Measurements from ENCODE around the gene GINS3. TPM values are rescaled to one million over a fixed set of nuclear protein-coding genes. Genes with fewer than 3 reads are reported as not detected.
A peak's percentile ranks its signal among the peaks of the same experiment; 100 is the strongest.

The GINS3 gene
- total RNA-seq, 4 donors from 2014 or later: 2.6 to 9.6 (median 6.8) TPM

DNA sequence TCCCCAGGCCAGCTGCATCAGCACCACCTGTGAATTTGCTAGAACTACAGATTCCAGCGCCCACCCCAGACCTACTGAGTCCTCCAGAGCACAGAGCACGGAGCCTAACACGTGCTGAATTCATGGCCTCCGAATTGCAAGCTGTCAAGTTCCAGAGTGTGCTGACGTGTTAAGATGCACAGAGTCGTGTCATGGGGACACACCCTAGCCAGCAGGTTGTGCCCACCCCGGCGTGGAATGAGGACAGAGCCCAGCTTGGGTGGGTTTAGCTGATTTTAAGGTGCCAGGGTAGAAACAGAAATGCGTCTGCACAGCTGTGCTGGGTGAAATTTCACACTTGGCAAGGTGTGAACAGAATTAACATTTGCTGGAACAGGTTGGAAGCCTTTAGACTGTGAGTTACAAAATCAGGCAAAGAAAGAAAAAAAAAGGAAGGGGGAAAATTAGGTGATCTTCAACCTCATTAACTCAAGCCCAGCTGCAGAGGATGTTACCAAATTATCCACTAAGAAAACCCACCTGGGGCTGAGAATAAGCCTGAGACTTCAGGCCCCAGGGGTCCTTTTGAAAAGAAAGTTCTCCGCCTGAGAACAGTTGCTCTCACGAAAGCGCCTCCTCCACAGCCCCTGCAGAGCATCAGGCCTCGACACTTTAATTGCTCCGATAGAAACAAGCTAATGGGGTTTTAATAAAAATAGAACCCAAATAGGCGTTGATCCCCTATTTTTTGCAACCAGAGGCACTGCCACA is 27.1 kb downstream of the GINS3 start:
- DNase-seq (ENCODE audit: low spot score in 2 of 2): no peak
- H3K4me3 ChIP-seq: no peak overlapping the region
- peaks cover 35% of the 10 kb centered on the region for H3K4me1 ChIP-seq
- no peaks in the 10 kb centered on the region for H3K27me3 ChIP-seq
- WGBS: 65% methylated on average over 15 of the region's 15 CpGs
- H3K36me3 ChIP-seq: no peaks in the 10 kb centered on the region
- no peak overlapping the region for H3K27ac ChIP-seq
- TF ChIP-seq POLR2A (IDR thresholded peaks at IDR 0.05): no peak
- TF ChIP-seq, protein P1, sequence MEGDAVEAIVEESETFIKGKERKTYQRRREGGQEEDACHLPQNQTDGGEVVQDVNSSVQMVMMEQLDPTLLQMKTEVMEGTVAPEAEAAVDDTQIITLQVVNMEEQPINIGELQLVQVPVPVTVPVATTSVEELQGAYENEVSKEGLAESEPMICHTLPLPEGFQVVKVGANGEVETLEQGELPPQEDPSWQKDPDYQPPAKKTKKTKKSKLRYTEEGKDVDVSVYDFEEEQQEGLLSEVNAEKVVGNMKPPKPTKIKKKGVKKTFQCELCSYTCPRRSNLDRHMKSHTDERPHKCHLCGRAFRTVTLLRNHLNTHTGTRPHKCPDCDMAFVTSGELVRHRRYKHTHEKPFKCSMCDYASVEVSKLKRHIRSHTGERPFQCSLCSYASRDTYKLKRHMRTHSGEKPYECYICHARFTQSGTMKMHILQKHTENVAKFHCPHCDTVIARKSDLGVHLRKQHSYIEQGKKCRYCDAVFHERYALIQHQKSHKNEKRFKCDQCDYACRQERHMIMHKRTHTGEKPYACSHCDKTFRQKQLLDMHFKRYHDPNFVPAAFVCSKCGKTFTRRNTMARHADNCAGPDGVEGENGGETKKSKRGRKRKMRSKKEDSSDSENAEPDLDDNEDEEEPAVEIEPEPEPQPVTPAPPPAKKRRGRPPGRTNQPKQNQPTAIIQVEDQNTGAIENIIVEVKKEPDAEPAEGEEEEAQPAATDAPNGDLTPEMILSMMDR (IDR thresholded peaks at IDR 0.05): no peak
- no peak for TF ChIP-seq POLR2AphosphoS5 (IDR thresholded peaks at IDR 0.05)
- H3K9me3 ChIP-seq: no peaks in the 10 kb centered on the region

DNA sequence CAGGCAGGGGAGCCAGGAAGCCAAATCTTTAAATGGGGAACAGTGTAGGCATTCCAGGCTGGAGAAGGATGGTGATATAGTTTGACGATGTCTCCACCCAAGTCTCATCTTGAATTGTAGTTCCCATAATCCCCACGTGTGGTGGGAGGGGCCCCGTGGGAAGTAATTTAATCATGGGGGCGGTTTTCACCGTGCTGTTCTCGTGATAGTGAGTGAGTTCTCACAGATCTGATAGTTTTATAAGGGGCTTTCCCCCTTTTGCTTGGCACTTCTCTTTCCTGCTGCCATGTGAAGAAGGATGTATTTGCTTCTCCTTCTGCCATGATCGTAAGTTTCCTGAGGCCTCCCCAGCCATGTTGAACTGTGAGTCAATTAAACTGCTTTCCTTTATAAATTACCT is 28.8 kb downstream of the GINS3 start:
- Histone ChIP-seq H3K36me3 (no peaks in the 10 kb centered on the region), H3K27ac (peak overlapping the region; percentile 38), H3K4me1 (peaks cover 35% of the 10 kb centered on the region), H3K9me3 (no peaks in the 10 kb centered on the region), H3K27me3 (no peaks in the 10 kb centered on the region), H3K4me3 (no peak overlapping the region)
- TF ChIP-seq, protein P1 (IDR thresholded peaks at IDR 0.05): no peak
- TF ChIP-seq EP300 (IDR thresholded peaks at IDR 0.05): no peak
- TF ChIP-seq POLR2A (IDR thresholded peaks at IDR 0.05): no peak
- TF ChIP-seq POLR2AphosphoS5 (IDR thresholded peaks at IDR 0.05): no peak
- DNase-seq (ENCODE audit: low spot score in 2 of 2): no peak
- 36% methylated on average over 7 of the region's 7 CpGs for WGBS

DNA sequence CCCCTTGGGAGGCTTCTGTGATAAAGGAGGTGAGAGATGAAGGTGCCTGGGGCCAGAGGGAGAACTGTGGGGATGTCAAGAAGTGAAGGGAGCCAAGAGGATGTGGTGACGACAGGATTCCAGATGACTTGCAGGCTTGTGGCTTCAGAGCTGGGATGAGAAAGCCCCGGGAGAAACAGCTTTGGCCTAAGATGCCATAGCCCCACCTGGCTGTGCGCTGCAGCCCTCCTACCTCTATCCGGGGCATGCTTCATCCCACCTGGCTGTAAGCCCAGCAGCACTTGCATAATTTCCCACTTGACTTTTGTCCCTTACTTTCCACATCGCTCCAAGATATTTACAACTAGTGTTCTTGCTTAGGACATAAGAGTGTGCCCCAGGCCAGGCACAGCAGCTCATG is 29.3 kb downstream of the GINS3 start:
- no peak for DNase-seq (ENCODE audit: low spot score in 2 of 2)
- TF ChIP-seq, protein P1 (IDR thresholded peaks at IDR 0.05): no peak
- TF ChIP-seq EP300 (IDR thresholded peaks at IDR 0.05) (no peak), POLR2AphosphoS5 (IDR thresholded peaks at IDR 0.05) (no peak), POLR2A (IDR thresholded peaks at IDR 0.05) (no peak)
- peak overlapping the region; percentile 38 for H3K27ac ChIP-seq
- H3K27me3 ChIP-seq: no peaks in the 10 kb centered on the region
- peaks cover 38% of the 10 kb centered on the region for H3K4me1 ChIP-seq
- WGBS: 53% methylated on average over 5 of the region's 5 CpGs
- no peaks in the 10 kb centered on the region for H3K36me3 ChIP-seq
- no peaks in the 10 kb centered on the region for H3K9me3 ChIP-seq
- H3K4me3 ChIP-seq: no peak overlapping the region

DNA sequence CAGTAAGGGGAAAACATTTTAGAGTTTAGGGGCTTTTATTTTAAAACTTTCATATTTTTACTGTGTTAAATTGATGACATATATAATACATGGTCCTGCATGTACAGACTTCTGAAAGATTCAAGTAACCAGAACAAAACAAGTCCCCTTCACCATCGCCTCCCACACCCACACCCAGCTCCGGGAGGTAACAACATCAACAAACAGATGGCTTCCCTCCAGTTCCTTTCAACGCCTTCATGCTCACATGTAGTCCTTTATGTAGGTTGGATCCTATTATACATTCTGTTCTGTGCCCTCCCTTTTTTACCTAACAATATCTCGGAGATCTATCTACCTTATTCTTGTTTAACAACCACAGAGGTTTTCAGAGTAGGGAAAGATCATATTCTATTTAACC is 30.5 kb downstream of the GINS3 start:
- Histone ChIP-seq H3K4me1 (peaks cover 32% of the 10 kb centered on the region), H3K27me3 (no peaks in the 10 kb centered on the region), H3K9me3 (no peaks in the 10 kb centered on the region), H3K36me3 (no peaks in the 10 kb centered on the region), H3K27ac (no peak overlapping the region), H3K4me3 (no peak overlapping the region)
- TF ChIP-seq EP300 (IDR thresholded peaks at IDR 0.05) (no peak), POLR2A (IDR thresholded peaks at IDR 0.05) (no peak)
- peak in 1 of 2 donors; percentile 31 for DNase-seq (ENCODE audit: low spot score in 2 of 2)
- 60% methylated on average over 4 of the region's 4 CpGs for WGBS

DNA sequence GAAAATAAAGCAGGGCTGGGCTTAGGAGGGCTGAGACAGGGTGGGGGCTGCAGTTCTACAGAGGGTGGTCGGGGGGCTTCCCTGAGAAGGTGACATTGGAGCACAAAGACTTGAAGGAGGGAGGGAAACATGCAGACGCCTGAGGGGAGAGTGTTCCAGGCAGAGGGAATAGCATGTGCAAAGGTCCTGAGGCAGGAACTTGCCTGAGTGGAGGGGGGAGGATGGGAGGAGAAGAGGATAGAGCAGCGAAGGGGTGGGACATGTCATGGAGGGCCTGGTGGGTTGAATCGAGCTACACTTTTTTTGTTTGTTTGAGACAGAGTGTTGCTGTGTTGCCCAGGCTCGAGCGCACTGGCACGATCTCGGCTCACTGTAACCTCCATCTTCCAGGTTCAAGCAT is 33.0 kb downstream of the GINS3 start:
- H3K4me1 ChIP-seq: peaks cover 13% of the 10 kb centered on the region
- H3K9me3 ChIP-seq: no peaks in the 10 kb centered on the region
- no peaks in the 10 kb centered on the region for H3K27me3 ChIP-seq
- DNase-seq (ENCODE audit: low spot score in 2 of 2): no peak
- no peak overlapping the region for H3K27ac ChIP-seq
- TF ChIP-seq, protein P1 (IDR thresholded peaks at IDR 0.05): no peak
- TF ChIP-seq POLR2AphosphoS5 (IDR thresholded peaks at IDR 0.05) (no peak), POLR2A (IDR thresholded peaks at IDR 0.05) (no peak), EP300 (IDR thresholded peaks at IDR 0.05) (no peak)
- 94% methylated on average over 8 of the region's 8 CpGs for WGBS
- no peak overlapping the region for H3K4me3 ChIP-seq
- no peaks in the 10 kb centered on the region for H3K36me3 ChIP-seq

Measured in suprapubic skin (tissue), 4 donors.